ENCODE data around the gene UMPS. TPM values are rescaled to one million over a fixed set of nuclear protein-coding genes. Genes with fewer than 3 reads are reported as not detected.
A peak's percentile ranks its signal among the peaks of the same experiment; 100 is the strongest.

Gene UMPS
- total and polyA plus RNA-seq, 9 donors = 15.2 to 39.5 (median 23.9) TPM

GRCh38 chr3:124779116-124779515 lies 48.9 kb downstream of the UMPS start:
- H3K36me3 ChIP-seq = no peaks in the 10 kb centered on the region
- no peak for DNase-seq
- H3K4me1 ChIP-seq (ENCODE audit: insufficient read depth) = peaks cover 9% of the 10 kb centered on the region
- intact Hi-C loops (cut with DNase I) = loop anchor here in 1 of 4 donors (5.0 kb wide), 1 partner anchor 108 kb away; the partner anchor contains the start of gene ITGB5
- no peak overlapping the region for H3K27ac ChIP-seq
- no peak for TF ChIP-seq CTCF (IDR thresholded peaks at IDR 0.05)
- TF ChIP-seq POLR2A (IDR thresholded peaks at IDR 0.05) = no peak
- TF ChIP-seq EP300 (IDR thresholded peaks at IDR 0.05) = no peak
- no peaks in the 10 kb centered on the region for H3K9me3 ChIP-seq
- no peaks in the 10 kb centered on the region for H3K27me3 ChIP-seq
- WGBS, 3 donors = 82 to 91% (median 84%) methylated on average over 7 of the region's 7 CpGs
- H3K4me3 ChIP-seq = no peak overlapping the region

GRCh38 chr3:124779751-124780191 lies 49.5 kb downstream of the UMPS start:
- no peaks in the 10 kb centered on the region for H3K27me3 ChIP-seq
- H3K4me1 ChIP-seq (ENCODE audit: insufficient read depth) = peaks cover 9% of the 10 kb centered on the region
- H3K9me3 ChIP-seq = no peaks in the 10 kb centered on the region
- no peak overlapping the region for H3K4me3 ChIP-seq
- peak overlapping the region; percentile 68 for H3K27ac ChIP-seq
- DNase-seq = no peak
- WGBS, 3 donors = 59 to 77% (median 74%) methylated on average over 9 of the region's 9 CpGs
- intact Hi-C loops (cut with DNase I) = loop anchor here in 1 of 4 donors (5.0 kb wide), 1 partner anchor 108 kb away; the partner anchor contains the start of gene ITGB5
- H3K36me3 ChIP-seq = no peaks in the 10 kb centered on the region
- TF ChIP-seq CTCF (IDR thresholded peaks at IDR 0.05) = no peak
- no peak for TF ChIP-seq EP300 (IDR thresholded peaks at IDR 0.05)
- no peak for TF ChIP-seq POLR2A (IDR thresholded peaks at IDR 0.05)

GRCh38 chr3:124780356-124780755 lies 50.1 kb downstream of the UMPS start:
- no peak overlapping the region for H3K4me3 ChIP-seq
- H3K4me1 ChIP-seq (ENCODE audit: insufficient read depth) = peaks cover 9% of the 10 kb centered on the region
- no peaks in the 10 kb centered on the region for H3K9me3 ChIP-seq
- peak overlapping the region; percentile 68 for H3K27ac ChIP-seq
- 2 to 6% (median 2%) methylated on average over 8 of the region's 8 CpGs for WGBS, 3 donors
- H3K36me3 ChIP-seq = no peaks in the 10 kb centered on the region
- intact Hi-C loops (cut with DNase I) = no loop called here
- TF ChIP-seq CTCF (IDR thresholded peaks at IDR 0.05) (no peak), POLR2A (IDR thresholded peaks at IDR 0.05) (no peak), EP300 (IDR thresholded peaks at IDR 0.05) (no peak)
- DNase-seq = peak; percentile 61 to 77 (median 63)
- H3K27me3 ChIP-seq = no peaks in the 10 kb centered on the region

- H3K4me3 ChIP-seq = no peak overlapping the region
- no peaks in the 10 kb centered on the region for H3K27me3 ChIP-seq
- H3K9me3 ChIP-seq = no peaks in the 10 kb centered on the region
- DNase-seq = peak; percentile 50 to 68 (median 55)
- 27 to 35% (median 28%) methylated on average over 15 of the region's 15 CpGs for whole genome bisulfite sequencing, 3 donors
- H3K4me1 ChIP-seq (ENCODE audit: insufficient read depth) = peaks cover 9% of the 10 kb centered on the region
- H3K27ac ChIP-seq = peak overlapping the region; percentile 68
- intact Hi-C loops (cut with DNase I) = no loop called here
- TF ChIP-seq CTCF (IDR thresholded peaks at IDR 0.05) = no peak
- no peak for TF ChIP-seq EP300 (IDR thresholded peaks at IDR 0.05)
- no peak for TF ChIP-seq POLR2A (IDR thresholded peaks at IDR 0.05)
- H3K36me3 ChIP-seq = no peaks in the 10 kb centered on the region
These were observed 50.7 kb downstream of the UMPS start for GRCh38 chr3:124780761-124781475.

All from ovary (tissue), 9 donors.